EH (cell line): ENCODE measurements around the gene PTPA.

Experiments used
- DNase-seq: peaks from one replicate; pipeline ENCODE4 v3.0.0-alpha.2; 2015; ENCODE audit warnings: low read depth

Gene PTPA

GRCh38 chr9:129081388-129081904 lies 29.8 kb upstream of the PTPA start:
- DNase-seq, result no peak

GRCh38 chr9:129084087-129084486 lies 27.1 kb upstream of the PTPA start:
- no peak for DNase-seq

GRCh38 chr9:129089246-129089645 lies 22.0 kb upstream of the PTPA start:
- no peak for DNase-seq

GRCh38 chr9:129093602-129094386 lies 17.4 kb upstream of the PTPA start:
- no peak for DNase-seq

GRCh38 chr9:129094387-129095169 lies 16.6 kb upstream of the PTPA start:
- no peak for DNase-seq

GRCh38 chr9:129095170-129095667 lies 16.0 kb upstream of the PTPA start:
- no peak for DNase-seq

GRCh38 chr9:129095908-129096307 lies 15.3 kb upstream of the PTPA start:
- DNase-seq, result no peak

- no peak for DNase-seq
Observed at GRCh38 chr9:129097671-129098306, 13.4 kb upstream of the PTPA start.

DNA sequence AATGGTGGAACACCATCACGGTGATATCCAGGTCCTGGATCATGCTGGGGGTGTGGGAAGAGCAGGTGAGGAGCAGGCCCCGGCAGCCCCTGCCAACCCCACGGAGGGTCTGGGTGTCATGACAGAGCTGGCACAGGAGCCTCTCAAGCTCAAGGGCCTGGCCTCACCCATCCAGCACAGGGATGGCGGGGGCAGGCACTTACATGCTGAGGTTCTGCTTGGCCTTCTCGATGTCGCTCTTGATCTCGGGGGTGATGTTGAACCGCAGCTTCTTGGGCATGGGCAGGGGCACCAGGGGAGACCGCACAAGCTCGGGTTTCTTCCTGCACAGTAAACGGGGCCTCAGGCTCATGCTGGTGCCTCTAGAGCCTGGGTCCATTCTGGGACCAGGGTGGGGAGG lies 12.9 kb upstream of the PTPA start:
- DNase-seq, result no peak

DNA sequence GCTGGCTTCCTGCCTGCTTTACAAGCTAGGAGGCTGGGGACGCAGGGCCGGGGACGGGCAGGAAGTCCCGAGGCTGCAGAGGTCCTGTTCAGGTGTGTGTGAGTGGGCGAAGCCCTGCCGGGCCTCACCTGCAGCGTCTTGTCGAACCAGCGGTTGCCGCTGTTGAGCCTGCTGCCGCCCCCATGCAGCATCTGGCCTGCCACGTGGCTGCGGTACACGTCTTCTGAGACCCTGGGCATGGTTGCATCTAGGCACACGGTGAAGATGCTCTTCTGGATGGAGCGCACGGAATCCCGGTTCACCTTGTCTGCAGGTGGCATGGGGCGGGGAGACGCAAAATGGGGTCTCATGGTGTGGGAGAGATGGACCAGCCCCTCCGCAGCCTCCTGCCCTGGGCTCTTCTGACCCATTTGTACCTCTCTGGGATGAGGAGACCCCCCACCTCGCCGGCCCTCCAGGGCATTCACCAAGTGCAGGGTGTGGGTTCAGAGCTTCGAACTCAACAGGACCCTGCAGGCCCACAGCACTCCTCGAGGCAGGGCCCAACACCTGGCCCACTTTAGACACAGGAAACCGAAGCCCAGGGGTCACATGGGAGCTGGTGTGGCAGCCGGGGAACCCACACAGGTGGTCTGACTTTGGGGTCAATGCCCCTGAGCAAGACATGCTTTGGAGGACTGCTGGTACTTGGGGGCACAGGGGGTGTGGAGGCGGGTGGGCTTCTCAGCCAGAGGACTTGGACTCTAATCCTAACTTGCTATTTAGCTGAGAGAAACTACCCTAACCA lies 10.6 kb upstream of the PTPA start:
- DNase-seq, result no peak

- no peak for DNase-seq
Observed at GRCh38 chr9:129101279-129101678, 9.9 kb upstream of the PTPA start.

GRCh38 chr9:129102095-129102525 lies 9.1 kb upstream of the PTPA start:
- no peak for DNase-seq

GRCh38 chr9:129102791-129103594 lies 8.2 kb upstream of the PTPA start:
- peak; percentile 58 for DNase-seq

GRCh38 chr9:129103595-129103965 lies 7.6 kb upstream of the PTPA start:
- DNase-seq, result no peak

DNA sequence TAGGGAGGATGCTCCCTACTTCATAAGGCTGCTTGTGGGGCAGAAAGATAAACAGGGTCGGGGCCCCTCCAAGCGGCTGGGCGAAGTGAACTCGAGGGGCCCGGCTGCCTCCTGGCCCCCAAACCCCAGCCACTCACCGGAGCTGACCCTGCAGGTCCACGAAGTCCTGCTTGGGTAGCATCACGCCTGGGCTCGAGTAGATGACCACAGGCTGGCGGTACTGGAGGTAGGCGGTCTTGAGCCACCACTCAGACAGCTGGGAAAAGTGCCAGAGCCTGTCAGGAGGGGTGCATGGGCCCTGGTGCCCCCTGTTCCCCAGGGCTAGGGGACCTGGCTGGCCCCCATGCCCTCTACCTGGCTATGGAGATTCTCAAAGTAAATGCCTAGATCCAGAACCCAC lies 7.2 kb upstream of the PTPA start:
- no peak for DNase-seq

DNA sequence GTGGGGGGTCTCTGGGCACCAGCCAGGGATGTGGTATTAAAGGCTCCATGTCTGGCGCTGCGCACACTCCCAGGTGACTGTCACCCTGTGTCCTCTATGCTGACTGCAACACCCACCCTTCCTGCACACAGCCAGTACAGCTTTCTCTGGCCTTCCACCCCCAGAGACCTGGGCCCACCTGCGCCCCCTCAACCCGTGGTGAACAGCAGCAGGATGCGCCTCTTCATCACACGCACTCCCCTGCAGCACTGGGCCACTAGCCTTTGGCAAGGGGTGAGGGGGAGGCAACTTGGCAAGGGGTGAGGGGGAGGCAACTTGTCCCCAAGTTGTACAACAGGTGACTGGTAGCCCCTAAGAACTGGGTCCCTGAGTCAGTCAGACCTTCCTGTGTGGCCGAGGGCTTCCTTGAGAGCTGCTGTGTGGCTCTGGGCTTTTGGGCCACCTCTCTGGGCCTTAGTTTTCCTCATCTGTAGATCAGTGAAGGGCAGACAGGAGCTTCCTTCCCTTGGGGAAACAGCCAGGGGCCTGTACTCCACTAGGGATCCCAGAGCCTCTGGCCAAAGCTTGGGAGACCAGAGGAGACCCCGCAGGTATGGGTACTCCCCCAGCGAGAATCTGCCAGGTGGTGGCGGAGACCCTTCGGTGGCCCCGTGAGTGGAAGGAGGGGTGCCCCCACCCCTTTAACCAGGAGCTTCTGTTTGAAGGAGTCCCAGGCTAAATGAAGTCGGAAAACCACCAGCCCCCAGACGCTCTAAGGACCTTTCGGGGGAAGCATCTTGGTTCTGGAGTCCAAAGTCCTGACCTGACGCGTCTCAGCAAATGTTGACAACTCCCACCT lies 5.1 kb upstream of the PTPA start:
- DNase-seq, result no peak

- no peak for DNase-seq
Observed at GRCh38 chr9:129107651-129108050, 3.6 kb upstream of the PTPA start.

GRCh38 chr9:129108083-129108804 lies 3.0 kb upstream of the PTPA start:
- no peak for DNase-seq

- DNase-seq, result no peak
Observed at GRCh38 chr9:129108805-129109536, 2.2 kb upstream of the PTPA start.
